A549 (cell line): ENCODE measurements around the gene SAP30L.

Source experiments
- CEBPB ChIP-seq, 2 experiments: fragments of >200 bp in 1 of 2; sonication (Bioruptor Twin) in 1 of 2; formaldehyde crosslinking in 1 of 2; IDR thresholded peaks; 2 replicates each; pipeline ENCODE4 v1.6.1; 2012 to 2016
- CHD4 ChIP-seq: fragments of 200-600 bp; sonication (generic); IDR thresholded peaks from 2 replicates; pipeline ENCODE4 v1.6.1; 2016; ENCODE audit warnings: antibody characterized with exemption, mild to moderate bottlenecking, borderline replicate concordance
- EHMT2 ChIP-seq: fragments of 200-600 bp; sonication (generic); IDR thresholded peaks from 2 replicates; pipeline ENCODE4 v1.6.1; 2016; ENCODE audit warnings: antibody characterized with exemption, low read depth, mild to moderate bottlenecking, moderate library complexity
- ESRRA ChIP-seq: fragments of 150-350 bp; IDR thresholded peaks from 2 replicates; pipeline ENCODE4 v1.6.1; 2014; ENCODE audit warnings: mild to moderate bottlenecking, low read length, borderline replicate concordance
- FOSB ChIP-seq: fragments of 250-450 bp; sonication (Bioruptor Pico); IDR thresholded peaks from 2 replicates; pipeline ENCODE4 v1.5.0; 2020; ENCODE audit warnings: mild to moderate bottlenecking, moderate library complexity
- FOSL2 ChIP-seq, 2 experiments: fragments of 450-650 bp in 1 of 2; fragments of >200 bp in 1 of 2; sonication (Bioruptor Twin) in 1 of 2; formaldehyde crosslinking; IDR thresholded peaks; 2 replicates each; pipeline versions ENCODE4 v1.5.0 to v1.6.1; 2016 to 2020; ENCODE audit warnings: mild to moderate bottlenecking in 1 of 2, moderate library complexity in 1 of 2
- HDAC2 ChIP-seq: fragments of 200-600 bp; sonication (generic); IDR thresholded peaks from 2 replicates; pipeline ENCODE4 v1.6.1; 2016
- NFE2L2 ChIP-seq: fragments of 150-350 bp; conservative IDR thresholded peaks from 2 replicates; pipeline ENCODE4 v1.6.1; 2014; ENCODE audit warnings: low read length
- PHF8 ChIP-seq: fragments of 200-600 bp; sonication (generic); IDR thresholded peaks from 2 replicates; pipeline ENCODE4 v1.6.1; 2016; ENCODE audit warnings: low read depth, mild to moderate bottlenecking, antibody characterized with exemption, moderate library complexity, borderline replicate concordance
- POLR2A ChIP-seq: IDR thresholded peaks from 2 replicates; pipeline ENCODE4 v1.6.1; 2012; ENCODE audit warnings: mild to moderate bottlenecking, low read length
- RCOR1 ChIP-seq: fragments of 150-350 bp; IDR thresholded peaks from 2 replicates; pipeline ENCODE4 v1.6.1; 2014; ENCODE audit warnings: antibody characterized with exemption, low read length, low read depth
- TF ChIP-seq, protein P1 (sequence below): fragments of >200 bp; sonication (Bioruptor Twin); formaldehyde crosslinking; IDR thresholded peaks from 3 replicates; pipeline ENCODE4 v1.5.1; 2016

DNA sequence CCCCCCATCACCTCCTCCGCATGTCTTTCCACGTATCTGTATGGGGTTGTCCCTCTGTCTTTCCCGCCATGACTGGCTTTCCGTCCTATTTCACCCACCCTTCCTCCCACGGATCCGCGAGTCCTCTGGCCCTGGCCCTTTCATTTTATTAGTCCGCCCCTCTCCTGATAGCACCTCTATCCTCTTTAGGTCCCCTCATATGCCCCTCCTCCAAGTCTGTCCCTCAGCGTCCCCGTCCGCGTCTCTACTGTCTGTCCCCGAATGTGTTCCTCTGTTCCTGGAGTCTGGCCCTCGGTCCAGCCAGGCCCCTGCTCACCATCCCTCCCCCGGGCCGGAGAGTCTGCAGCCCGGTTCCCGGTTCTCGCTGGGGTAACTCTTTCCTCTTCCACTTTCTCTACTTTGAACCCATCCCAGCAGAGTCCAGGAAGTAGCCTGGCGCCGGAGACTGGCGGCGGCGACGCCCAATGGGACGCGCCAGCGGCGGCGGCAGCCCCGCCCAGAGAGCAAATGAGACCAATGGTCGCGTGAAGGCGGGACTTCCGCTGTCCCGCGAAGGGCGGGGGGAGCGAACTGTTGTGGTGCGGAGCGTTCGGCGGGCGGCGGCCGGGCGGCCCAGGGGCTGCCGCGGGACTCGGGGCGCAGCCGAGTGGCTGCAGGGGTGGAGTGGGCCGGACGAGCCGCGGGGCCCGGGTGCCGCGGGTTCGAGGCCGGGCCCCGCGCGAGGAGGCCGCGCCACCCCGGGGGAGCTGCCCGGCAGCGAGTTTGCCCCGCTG lies at the start of gene SAP30L:
- peak; percentile 35; the same call in 1 of the 2 replicates for TF ChIP-seq PHF8
- no peak for TF ChIP-seq FOSL2 (IDR thresholded peaks at IDR 0.05)
- no peak for TF ChIP-seq FOSL2 (CRISPR knock-in tag; IDR thresholded peaks at IDR 0.05)
- TF ChIP-seq RCOR1, result no peak
- TF ChIP-seq POLR2A, result peak; percentile 48
- no peak for TF ChIP-seq HDAC2
- TF ChIP-seq CHD4, result no peak
- TF ChIP-seq, protein P1, sequence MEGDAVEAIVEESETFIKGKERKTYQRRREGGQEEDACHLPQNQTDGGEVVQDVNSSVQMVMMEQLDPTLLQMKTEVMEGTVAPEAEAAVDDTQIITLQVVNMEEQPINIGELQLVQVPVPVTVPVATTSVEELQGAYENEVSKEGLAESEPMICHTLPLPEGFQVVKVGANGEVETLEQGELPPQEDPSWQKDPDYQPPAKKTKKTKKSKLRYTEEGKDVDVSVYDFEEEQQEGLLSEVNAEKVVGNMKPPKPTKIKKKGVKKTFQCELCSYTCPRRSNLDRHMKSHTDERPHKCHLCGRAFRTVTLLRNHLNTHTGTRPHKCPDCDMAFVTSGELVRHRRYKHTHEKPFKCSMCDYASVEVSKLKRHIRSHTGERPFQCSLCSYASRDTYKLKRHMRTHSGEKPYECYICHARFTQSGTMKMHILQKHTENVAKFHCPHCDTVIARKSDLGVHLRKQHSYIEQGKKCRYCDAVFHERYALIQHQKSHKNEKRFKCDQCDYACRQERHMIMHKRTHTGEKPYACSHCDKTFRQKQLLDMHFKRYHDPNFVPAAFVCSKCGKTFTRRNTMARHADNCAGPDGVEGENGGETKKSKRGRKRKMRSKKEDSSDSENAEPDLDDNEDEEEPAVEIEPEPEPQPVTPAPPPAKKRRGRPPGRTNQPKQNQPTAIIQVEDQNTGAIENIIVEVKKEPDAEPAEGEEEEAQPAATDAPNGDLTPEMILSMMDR, result no peak
- TF ChIP-seq ESRRA, result no peak
- no peak for TF ChIP-seq FOSB (CRISPR knock-in tag)
- TF ChIP-seq EHMT2, result no peak
- no peak for TF ChIP-seq NFE2L2
- TF ChIP-seq CEBPB (IDR thresholded peaks at IDR 0.05), result no peak
